SU-DHL-6 (cell line): ENCODE measurements around the gene KRTAP2-1.
"Not testable (repeated sequence)": the region's sequence is repeated elsewhere in the genome, so short reads cannot be mapped to it uniquely, and the experiment has no call there.

Experiments
- H2AFZ ChIP-seq: fragments of 200-600 bp; sonication (generic); 2 replicates; pipeline ENCODE4 v1.6.1; 2014; ENCODE audit warnings: low read depth, mild to moderate bottlenecking, moderate library complexity, mixed read lengths, antibody characterized with exemption, low read length; ENCODE audit not compliant: severe bottlenecking
- H3F3A ChIP-seq: fragments of 200-600 bp; shearing (Covaris generic); 2 replicates; pipeline ENCODE4 v1.6.0; 2016; ENCODE audit warnings: antibody characterized with exemption, mild to moderate bottlenecking; ENCODE audit not compliant: insufficient read depth
- H3K27ac ChIP-seq: fragments of 200-600 bp; sonication (generic); 2 replicates; pipeline ENCODE4 v1.5.1; 2016; ENCODE audit warnings: low read depth, mild to moderate bottlenecking, low read length, moderate library complexity, mixed read lengths
- H3K27me3 ChIP-seq: fragments of 200-600 bp; sonication (generic), shearing (Covaris generic); 2 replicates; pipeline ENCODE4 v1.6.0; 2014; ENCODE audit warnings: mild to moderate bottlenecking, low read length
- H3K36me3 ChIP-seq: fragments of 200-600 bp; sonication (generic); 2 replicates; pipeline ENCODE4 v1.6.1; 2014; ENCODE audit warnings: mild to moderate bottlenecking, low read length, mixed read lengths
- H3K4me2 ChIP-seq: fragments of 300-600, 200-600 bp; shearing (Covaris generic), sonication (generic); 2 replicates; pipeline ENCODE4 v1.6.0; 2014; ENCODE audit warnings: low read length, low read depth, mild to moderate bottlenecking; ENCODE audit not compliant: poor library complexity, severe bottlenecking
- H3K4me3 ChIP-seq: fragments of 200-600 bp; sonication (generic); 2 replicates; pipeline ENCODE4 v1.5.1; 2014; ENCODE audit warnings: antibody characterized with exemption, low read length, mild to moderate bottlenecking, mixed read lengths; ENCODE audit not compliant: insufficient read depth, poor library complexity, severe bottlenecking
- H3K79me2 ChIP-seq: fragments of 200-600 bp; sonication (generic); 2 replicates; pipeline ENCODE4 v1.6.1; 2014; ENCODE audit warnings: mild to moderate bottlenecking, low read length, moderate library complexity; ENCODE audit not compliant: insufficient read depth
- H3K9ac ChIP-seq: fragments of 200-600 bp; sonication (generic); 2 replicates; pipeline ENCODE4 v1.7.0; 2014; ENCODE audit warnings: mild to moderate bottlenecking, low read length
- H3K9me2 ChIP-seq: fragments of 200-600 bp; sonication (generic); replicated peaks from 2 replicates; pipeline ENCODE4 v1.6.1; 2014; ENCODE audit warnings: low read length; ENCODE audit not compliant: insufficient read depth
- H3K9me3 ChIP-seq: fragments of 200-600 bp; sonication (generic); 2 replicates; pipeline ENCODE4 v1.6.1; 2014; ENCODE audit warnings: low read length, mixed read lengths; ENCODE audit not compliant: insufficient read depth
- H4K20me1 ChIP-seq: fragments of 200-600 bp; sonication (generic); 2 replicates; pipeline ENCODE4 v1.6.1; 2014; ENCODE audit warnings: low read depth, mild to moderate bottlenecking, antibody characterized with exemption, low read length, moderate library complexity, mixed read lengths
- EZH2phosphoT487 ChIP-seq: fragments of 200-600 bp; sonication (generic), shearing (Covaris generic); conservative IDR thresholded peaks from 2 replicates; pipeline ENCODE4 v1.6.1; 2018; ENCODE audit warnings: mild to moderate bottlenecking, antibody characterized with exemption, low read length, moderate library complexity, mixed read lengths
- TF ChIP-seq, protein P1 (sequence below): fragments of 200-600 bp; sonication (generic); IDR thresholded peaks from one replicate; pipeline ENCODE4 v1.5.1; 2017; ENCODE audit warnings: antibody characterized with exemption, mild to moderate bottlenecking, low read length, moderate library complexity; ENCODE audit not compliant: insufficient read depth, poor library complexity, severe bottlenecking

The KRTAP2-1 gene

DNA sequence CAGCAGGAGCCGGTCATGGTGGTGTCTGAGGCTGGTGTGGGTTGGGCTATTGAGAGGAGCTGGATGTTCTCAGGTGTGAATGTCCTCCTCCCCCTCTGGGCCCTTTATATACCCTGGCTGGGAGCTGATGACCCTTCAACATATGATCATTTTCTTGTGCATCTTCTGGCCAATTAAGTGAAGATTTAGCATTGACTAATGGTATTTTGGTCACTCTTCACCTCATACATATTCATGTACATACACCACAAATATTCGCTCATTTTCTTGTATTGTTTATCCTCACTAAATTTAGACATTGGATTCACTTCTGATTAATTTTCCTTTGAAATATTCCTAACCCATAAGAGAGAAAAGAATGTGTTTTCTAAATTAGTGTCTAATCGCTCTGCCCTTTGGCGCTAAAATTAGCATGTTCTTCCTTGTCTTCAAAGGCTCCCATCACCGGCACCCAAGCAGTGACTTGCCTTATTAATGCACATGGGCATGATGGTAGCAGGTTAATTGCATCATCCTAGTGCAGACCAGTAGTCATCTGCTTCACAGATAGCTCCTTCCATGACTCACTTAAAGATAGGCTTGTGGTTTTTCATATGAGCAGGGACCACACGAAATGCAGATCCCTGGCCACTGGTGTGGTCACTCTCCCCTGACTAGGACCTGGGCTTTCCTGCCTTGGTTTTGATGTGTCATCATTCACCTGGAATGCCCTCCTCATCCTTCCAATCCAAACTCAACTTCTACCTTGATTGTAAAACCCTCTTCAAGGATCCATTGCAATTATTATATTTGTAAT lies 18.9 kb upstream of the KRTAP2-1 start, which contains the start of gene KRTAP2-4:
KRTAP2-4 (minus strand) TSS at position 51 of the 796 bp plus-strand sequence; CDS start at position 17, 34 bp downstream.
- Histone ChIP-seq H3K27me3 (no peaks in the 10 kb centered on the region), H2AFZ (no peak within 1 kb of the TSS), H3K9me2 (no peaks in the 10 kb centered on the region), H3K9ac (no peak within 1 kb of the TSS), H3F3A (no peaks in the 10 kb centered on the region), H4K20me1 (no peaks in the 10 kb centered on the region), H3K4me2 (no peak within 1 kb of the TSS), H3K9me3 (no peaks in the 10 kb centered on the region), H3K4me3 (no peak within 1 kb of the TSS), H3K27ac (no peak within 1 kb of the TSS), H3K79me2 (no peaks in the 10 kb centered on the region), H3K36me3 (no peaks in the 10 kb centered on the region)
- TF ChIP-seq, protein P1, sequence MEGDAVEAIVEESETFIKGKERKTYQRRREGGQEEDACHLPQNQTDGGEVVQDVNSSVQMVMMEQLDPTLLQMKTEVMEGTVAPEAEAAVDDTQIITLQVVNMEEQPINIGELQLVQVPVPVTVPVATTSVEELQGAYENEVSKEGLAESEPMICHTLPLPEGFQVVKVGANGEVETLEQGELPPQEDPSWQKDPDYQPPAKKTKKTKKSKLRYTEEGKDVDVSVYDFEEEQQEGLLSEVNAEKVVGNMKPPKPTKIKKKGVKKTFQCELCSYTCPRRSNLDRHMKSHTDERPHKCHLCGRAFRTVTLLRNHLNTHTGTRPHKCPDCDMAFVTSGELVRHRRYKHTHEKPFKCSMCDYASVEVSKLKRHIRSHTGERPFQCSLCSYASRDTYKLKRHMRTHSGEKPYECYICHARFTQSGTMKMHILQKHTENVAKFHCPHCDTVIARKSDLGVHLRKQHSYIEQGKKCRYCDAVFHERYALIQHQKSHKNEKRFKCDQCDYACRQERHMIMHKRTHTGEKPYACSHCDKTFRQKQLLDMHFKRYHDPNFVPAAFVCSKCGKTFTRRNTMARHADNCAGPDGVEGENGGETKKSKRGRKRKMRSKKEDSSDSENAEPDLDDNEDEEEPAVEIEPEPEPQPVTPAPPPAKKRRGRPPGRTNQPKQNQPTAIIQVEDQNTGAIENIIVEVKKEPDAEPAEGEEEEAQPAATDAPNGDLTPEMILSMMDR = no peak
- TF ChIP-seq EZH2phosphoT487 = no peak

DNA sequence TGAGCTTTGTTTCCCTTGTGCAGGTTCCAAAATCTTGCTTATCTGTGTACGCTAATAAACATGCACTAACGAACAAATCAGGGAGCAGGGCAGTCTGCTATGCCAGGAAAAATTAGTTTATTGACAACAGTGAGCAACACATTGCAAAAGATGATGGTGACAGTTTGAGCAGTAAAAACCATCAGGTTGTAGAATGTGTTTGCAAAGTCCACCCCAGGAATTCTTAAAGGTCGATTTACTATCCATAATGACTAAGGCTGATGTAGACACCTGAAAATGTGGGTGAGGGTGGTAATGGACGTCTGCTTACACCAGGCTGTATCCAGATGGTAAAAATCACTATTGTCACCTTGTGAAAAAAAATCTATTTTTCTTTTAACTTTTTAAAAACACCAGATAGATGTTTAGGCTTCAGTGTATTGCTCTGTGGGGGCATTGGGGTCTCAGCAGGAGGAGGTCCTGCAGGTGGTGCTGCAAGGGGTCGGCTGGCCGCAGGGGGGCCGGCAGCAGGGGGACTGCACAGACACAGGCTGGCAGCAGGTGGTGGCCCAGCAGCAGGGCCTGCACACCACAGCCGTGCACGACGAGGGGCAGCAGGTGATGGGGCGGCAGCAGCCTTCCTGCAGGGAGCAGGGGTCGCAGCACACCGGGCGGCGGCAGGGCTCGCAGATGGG lies 18.0 kb upstream of the KRTAP2-1 start:
- H3K27ac ChIP-seq, H3F3A ChIP-seq, H3K4me3 ChIP-seq: not testable (repeated sequence)

DNA sequence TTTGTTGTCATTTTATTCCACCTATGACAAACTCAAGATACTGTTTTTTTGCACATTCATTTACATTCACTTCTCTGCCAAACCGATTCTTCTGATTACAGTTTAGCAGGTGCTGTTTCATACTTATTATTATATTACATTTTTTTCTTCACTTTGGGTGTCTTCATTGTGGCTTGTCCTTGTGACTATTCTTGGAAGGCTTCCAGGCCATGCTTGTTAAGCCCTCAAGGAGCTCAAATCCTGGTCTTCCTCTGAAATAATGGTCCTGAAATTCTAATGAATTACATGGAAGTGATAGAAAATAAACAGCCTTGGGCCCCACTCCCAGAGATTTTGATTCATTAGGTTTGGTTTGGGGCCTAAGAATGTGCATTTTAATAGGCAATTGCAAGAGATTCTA lies 17.2 kb upstream of the KRTAP2-1 start:
- no peak overlapping the region for H3K27ac ChIP-seq
- H3K4me3 ChIP-seq = no peak overlapping the region
- TF ChIP-seq, protein P1 = no peak
- TF ChIP-seq EZH2phosphoT487 = no peak
- H3K27me3 ChIP-seq = no peaks in the 10 kb centered on the region
- H3K79me2 ChIP-seq = no peaks in the 10 kb centered on the region
- no peak overlapping the region for H3K4me2 ChIP-seq
- H3K9me2 ChIP-seq = no peaks in the 10 kb centered on the region
- no peak overlapping the region for H3K9ac ChIP-seq
- no peaks in the 10 kb centered on the region for H4K20me1 ChIP-seq
- H2AFZ ChIP-seq = no peak overlapping the region
- no peaks in the 10 kb centered on the region for H3K36me3 ChIP-seq
- no peaks in the 10 kb centered on the region for H3F3A ChIP-seq
- H3K9me3 ChIP-seq = no peaks in the 10 kb centered on the region

More for the DNA sequence above, 18.0 kb upstream of the KRTAP2-1 start:
- H3K9me2 ChIP-seq, H3K79me2 ChIP-seq, H4K20me1 ChIP-seq, H3K27me3 ChIP-seq, H3K36me3 ChIP-seq, H3K9me3 ChIP-seq, H3K9ac ChIP-seq, H3K4me2 ChIP-seq, H2AFZ ChIP-seq: not testable (repeated sequence)

DNA sequence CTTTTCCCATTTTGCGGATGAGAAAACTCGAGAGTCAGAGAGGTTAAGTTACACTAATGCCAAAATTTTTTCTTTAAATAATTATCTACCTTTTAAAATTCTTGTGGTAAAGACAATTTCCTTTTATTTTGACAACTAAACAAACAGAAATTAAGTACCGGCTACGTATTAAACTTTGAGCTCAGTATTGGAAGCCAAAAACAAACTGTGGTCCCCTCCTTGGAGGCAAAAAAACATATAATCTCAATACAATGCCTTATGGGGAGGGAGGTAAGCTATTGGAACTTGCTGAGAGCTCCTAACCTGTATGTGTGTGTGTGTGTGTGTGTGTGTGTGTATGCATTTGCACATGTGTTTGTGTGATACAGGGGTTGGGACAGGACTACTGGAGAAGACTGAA lies 16.3 kb upstream of the KRTAP2-1 start:
- H3K79me2 ChIP-seq = no peaks in the 10 kb centered on the region
- no peaks in the 10 kb centered on the region for H3K27me3 ChIP-seq
- no peak overlapping the region for H3K9ac ChIP-seq
- no peaks in the 10 kb centered on the region for H3F3A ChIP-seq
- no peak overlapping the region for H2AFZ ChIP-seq
- H3K27ac ChIP-seq = no peak overlapping the region
- no peaks in the 10 kb centered on the region for H3K9me3 ChIP-seq
- H3K4me2 ChIP-seq = no peak overlapping the region
- H4K20me1 ChIP-seq = no peaks in the 10 kb centered on the region
- no peak overlapping the region for H3K4me3 ChIP-seq
- no peak for TF ChIP-seq EZH2phosphoT487
- TF ChIP-seq, protein P1 = no peak
- H3K36me3 ChIP-seq = no peaks in the 10 kb centered on the region
- H3K9me2 ChIP-seq = no peaks in the 10 kb centered on the region
